ENCODE results near the gene STAG1. TPM values are rescaled to one million over a fixed set of nuclear protein-coding genes. Genes with fewer than 3 reads are reported as not detected.
"Not testable (repeated sequence)": the region's sequence is repeated elsewhere in the genome, so short reads cannot be mapped to it uniquely, and the experiment has no call there.

The STAG1 gene
- total RNA-seq, 1 donor from 2014 or later, result 29.3 TPM

DNA sequence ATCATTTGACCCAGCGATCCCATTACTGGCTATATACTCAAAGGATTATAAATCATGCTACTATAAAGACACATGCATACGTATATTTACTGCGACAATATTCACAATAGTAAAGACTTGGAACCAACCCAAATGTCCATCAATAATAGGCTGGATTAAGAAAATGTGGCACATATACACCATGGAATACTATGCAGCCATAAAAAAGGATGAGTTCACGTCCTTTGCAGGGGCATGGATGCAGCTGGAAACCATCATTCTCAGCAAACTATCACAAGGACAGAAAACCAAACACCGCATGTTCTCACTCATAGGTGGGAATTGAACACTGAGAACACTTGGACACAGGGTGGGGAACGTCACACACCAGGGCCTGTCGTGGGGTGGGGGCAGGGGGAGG is 237.6 kb downstream of the STAG1 start:
- not testable (repeated sequence) for DNase-seq (ENCODE audit: low read depth)

GRCh38 chr3:136513367-136513766 is 238.8 kb downstream of the STAG1 start:
- no peak for DNase-seq (ENCODE audit: low read depth)

GRCh38 chr3:136512381-136512780 is 239.8 kb downstream of the STAG1 start:
- DNase-seq (ENCODE audit: low read depth), result no peak

DNA sequence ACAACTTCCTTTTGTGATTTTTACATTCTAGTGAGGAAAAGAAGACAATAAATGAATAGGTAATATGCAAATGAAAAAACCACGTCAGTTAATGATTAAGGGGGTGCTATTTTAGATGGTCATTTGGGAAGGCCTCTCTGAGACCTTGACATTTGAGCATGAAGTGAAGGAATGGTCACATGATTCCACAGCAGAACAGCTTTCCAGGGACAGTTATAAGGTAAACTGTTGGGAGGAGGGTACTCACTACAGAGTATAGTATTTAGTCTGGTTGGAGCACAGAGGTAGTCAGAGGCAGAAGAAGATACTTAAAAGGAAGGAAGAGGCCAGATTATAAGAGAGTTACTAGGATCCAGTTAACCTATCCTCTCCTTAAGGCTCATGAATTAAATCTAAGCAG is 246.5 kb downstream of the STAG1 start:
- DNase-seq (ENCODE audit: low read depth), result no peak

- no peak for DNase-seq (ENCODE audit: low read depth)
Measured at GRCh38 chr3:136503056-136503455, 249.1 kb downstream of the STAG1 start.

DNA sequence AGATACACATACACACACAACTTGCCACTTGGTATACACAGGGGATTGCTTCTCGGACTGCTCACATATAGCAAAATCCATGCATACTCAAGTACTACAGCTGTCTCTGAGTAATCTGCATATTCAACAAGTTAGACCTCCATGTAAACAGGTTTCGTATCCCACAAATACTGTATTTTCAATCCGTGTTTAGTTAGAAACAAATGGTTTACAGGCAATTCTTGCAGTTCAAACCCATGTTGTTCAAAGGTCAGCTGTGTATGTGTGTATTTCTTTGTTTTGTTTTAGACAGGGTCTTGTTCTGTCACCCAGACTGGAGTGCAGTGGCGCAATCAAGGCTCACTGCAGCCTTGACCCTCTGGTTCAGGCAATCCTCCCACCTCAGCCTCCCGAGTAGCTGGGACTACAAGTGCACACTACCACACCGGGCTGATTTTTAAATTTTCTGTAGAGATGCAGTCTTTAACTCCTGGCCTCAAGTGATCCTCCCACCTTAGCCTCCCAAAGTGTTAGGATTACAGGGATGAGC is 253.2 kb downstream of the STAG1 start:
- no peak for DNase-seq (ENCODE audit: low read depth)

GRCh38 chr3:136495213-136495612 is 257.0 kb downstream of the STAG1 start:
- no peak for DNase-seq (ENCODE audit: low read depth)

DNA sequence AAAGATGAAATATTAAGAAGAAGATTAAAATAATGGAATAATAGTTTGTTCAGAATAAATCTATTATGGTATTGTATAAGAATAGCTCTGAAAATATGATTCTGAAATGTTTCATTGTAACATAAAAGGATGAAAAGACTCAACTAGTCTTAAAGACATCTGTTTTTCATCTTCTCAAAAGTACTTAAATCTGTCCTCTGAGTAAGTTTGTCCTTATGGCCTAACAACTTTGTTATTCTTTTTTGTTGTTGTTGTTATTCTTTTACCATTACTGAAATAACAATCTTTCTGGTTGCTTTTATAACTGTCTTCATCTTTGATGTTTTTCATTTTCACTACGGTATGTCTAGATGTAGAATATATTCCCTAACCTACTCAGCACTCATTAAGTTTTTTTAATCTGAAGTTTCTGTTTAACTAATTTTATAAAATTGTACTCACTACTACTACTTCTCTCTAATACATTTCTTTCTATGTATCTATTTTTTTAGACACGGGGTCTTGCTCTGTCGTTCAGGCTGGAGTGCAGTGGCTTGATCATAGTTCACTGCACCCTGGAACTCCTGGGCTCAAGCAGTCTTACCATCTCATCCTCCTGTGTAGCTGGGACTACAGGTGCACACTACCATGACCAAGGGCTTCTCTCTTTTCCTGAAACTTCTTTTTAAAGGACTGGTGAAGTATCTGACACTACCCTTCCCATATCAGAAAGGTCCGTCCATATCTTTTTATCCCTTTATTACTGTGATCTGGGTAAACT is 261.4 kb downstream of the STAG1 start:
- no peak for DNase-seq (ENCODE audit: low read depth)

GRCh38 chr3:136485777-136486176 is 266.4 kb downstream of the STAG1 start:
- no peak for DNase-seq (ENCODE audit: low read depth)

GRCh38 chr3:136476280-136476679 is 275.9 kb downstream of the STAG1 start:
- DNase-seq (ENCODE audit: low read depth), result peak; percentile 23

- DNase-seq (ENCODE audit: low read depth), result not testable (repeated sequence)
Measured at GRCh38 chr3:136474876-136475275, 277.3 kb downstream of the STAG1 start.

- no peak for DNase-seq (ENCODE audit: low read depth)
Measured at GRCh38 chr3:136473716-136474326, 278.4 kb downstream of the STAG1 start.

DNA sequence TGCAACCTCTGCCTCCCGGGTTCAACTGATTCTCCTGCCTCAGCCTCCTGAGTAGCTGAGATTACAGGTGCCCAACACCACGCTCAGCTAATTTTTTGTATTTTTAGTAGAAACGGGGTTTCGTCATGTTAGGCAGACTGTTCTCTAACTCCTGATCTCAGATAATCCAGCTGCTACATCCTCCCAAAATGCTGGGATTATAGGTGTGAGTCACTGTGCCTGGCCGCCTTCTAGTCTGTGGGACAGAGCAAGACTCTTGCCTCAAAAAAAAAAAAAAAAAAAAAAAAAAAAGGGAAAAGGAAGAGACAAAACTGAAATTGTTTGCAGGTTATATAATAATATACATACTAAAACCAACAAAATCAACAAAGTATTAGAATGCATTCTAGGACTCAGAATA is 286.9 kb downstream of the STAG1 start:
- DNase-seq (ENCODE audit: low read depth), result no peak

GRCh38 chr3:136464502-136464901 is 287.7 kb downstream of the STAG1 start:
- DNase-seq (ENCODE audit: low read depth), result no peak

GRCh38 chr3:136463170-136463569 is 289.0 kb downstream of the STAG1 start:
- DNase-seq (ENCODE audit: low read depth), result no peak

GRCh38 chr3:136457793-136458192 is 294.4 kb downstream of the STAG1 start:
- no peak for DNase-seq (ENCODE audit: low read depth)

- DNase-seq (ENCODE audit: low read depth), result no peak
Measured at GRCh38 chr3:136456196-136456595, 296.0 kb downstream of the STAG1 start.

- DNase-seq (ENCODE audit: low read depth), result no peak
Measured at GRCh38 chr3:136444581-136444980, 307.6 kb downstream of the STAG1 start.

DNA sequence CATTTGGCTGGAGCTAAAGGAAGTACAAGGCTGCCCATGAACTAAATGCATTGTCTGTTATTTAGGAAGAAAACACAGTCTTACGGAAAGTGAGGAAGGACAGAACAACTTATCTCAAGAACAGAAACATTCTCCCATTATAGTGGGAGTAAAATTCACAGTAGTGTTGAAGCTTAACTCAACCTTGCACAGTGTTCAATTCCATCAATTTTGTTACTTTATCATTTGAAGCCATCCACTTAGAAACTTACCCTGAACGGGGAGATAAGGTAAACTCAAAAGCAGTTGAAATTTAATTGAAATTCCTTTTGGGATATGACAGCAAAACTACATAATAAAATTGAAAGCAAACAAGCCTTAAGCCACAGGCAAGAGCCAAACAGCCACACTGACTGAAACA is 315.1 kb downstream of the STAG1 start:
- DNase-seq (ENCODE audit: low read depth), result no peak

- DNase-seq (ENCODE audit: low read depth), result no peak
Measured at GRCh38 chr3:136434429-136434828, 317.7 kb downstream of the STAG1 start.

- no peak for DNase-seq (ENCODE audit: low read depth)
Measured at GRCh38 chr3:136432685-136433084, 319.5 kb downstream of the STAG1 start.

GRCh38 chr3:136428167-136428566 is 324.0 kb downstream of the STAG1 start:
- DNase-seq (ENCODE audit: low read depth), result no peak

GRCh38 chr3:136427236-136427635 is 324.9 kb downstream of the STAG1 start:
- DNase-seq (ENCODE audit: low read depth), result no peak

All from myocyte (in vitro differentiated cells).